ENCODE results near the gene A2ML1.

Gene A2ML1

GRCh38 chr12:8822298-8822697, at the start of gene A2ML1:
TSS of gene A2ML1 (plus strand) at chr12:8822621. CDS start at chr12:8822652, 31 bp downstream.
- Histone ChIP-seq H3K27me3 (no peaks in the 10 kb centered on the region), H3K36me3 (no peaks in the 10 kb centered on the region), H3K4me3 (no peak within 1 kb of the TSS), H3K27ac (no peak within 1 kb of the TSS), H3K4me1 (peaks cover 0 to 12% (median 0%) of the 10 kb centered on the region in 4 donors), H3K9me3 (no peaks in the 10 kb centered on the region)
- no peak for TF ChIP-seq CTCF (IDR thresholded peaks at IDR 0.05)
- no peak for DNase-seq
- intact Hi-C loops (cut with DNase I; ENCODE audit: low total_unique reads) = loop anchor here (2.0 kb wide), 1 partner anchor 139 kb away; no protein-coding TSS in a partner anchor

GRCh38 chr12:8773461-8773860, 49.0 kb upstream of the A2ML1 start:
- H3K27ac ChIP-seq = peak overlapping the region; percentile 9 to 17

GRCh38 chr12:8779281-8779680, 43.1 kb upstream of the A2ML1 start:
- intact Hi-C loops (cut with DNase I; ENCODE audit: low total_unique reads) = no loop called here

More at GRCh38 chr12:8773461-8773860, 49.0 kb upstream of the A2ML1 start:
- no peak for DNase-seq
- Histone ChIP-seq H3K27me3 (no peaks in the 10 kb centered on the region), H3K4me1 (peaks cover 0 to 65% (median 0%) of the 10 kb centered on the region in 4 donors), H3K4me3 (no peak overlapping the region), H3K9me3 (no peaks in the 10 kb centered on the region), H3K36me3 (peaks cover 0 to 3% (median 0%) of the 10 kb centered on the region in 3 donors)
- TF ChIP-seq CTCF (IDR thresholded peaks at IDR 0.05) = no peak
- intact Hi-C loops (cut with DNase I; ENCODE audit: low total_unique reads) = no loop called here

GRCh38 chr12:8779862-8780261, 42.6 kb upstream of the A2ML1 start:
- H3K4me1 ChIP-seq = peaks cover 0 to 53% (median 11%) of the 10 kb centered on the region in 4 donors
- intact Hi-C loops (cut with DNase I; ENCODE audit: low total_unique reads) = no loop called here
- H3K4me3 ChIP-seq = no peak overlapping the region
- no peak for DNase-seq
- no peak for TF ChIP-seq CTCF (IDR thresholded peaks at IDR 0.05)
- H3K27ac ChIP-seq = peak overlapping the region; percentile 66 to 72
- no peaks in the 10 kb centered on the region for H3K9me3 ChIP-seq
- peaks cover 12 to 15% (median 15%) of the 10 kb centered on the region in 3 donors for H3K36me3 ChIP-seq
- no peaks in the 10 kb centered on the region for H3K27me3 ChIP-seq

More at GRCh38 chr12:8779281-8779680, 43.1 kb upstream of the A2ML1 start:
- H3K4me1 ChIP-seq = peaks cover 0 to 53% (median 11%) of the 10 kb centered on the region in 4 donors
- no peak for DNase-seq
- H3K4me3 ChIP-seq = no peak overlapping the region
- no peak for TF ChIP-seq CTCF (IDR thresholded peaks at IDR 0.05)
- H3K27me3 ChIP-seq = no peaks in the 10 kb centered on the region
- no peaks in the 10 kb centered on the region for H3K9me3 ChIP-seq
- peaks cover 12 to 15% (median 15%) of the 10 kb centered on the region in 3 donors for H3K36me3 ChIP-seq
- H3K27ac ChIP-seq = peak overlapping the region; percentile 66 to 72

- H3K9me3 ChIP-seq = no peaks in the 10 kb centered on the region
- DNase-seq = no peak
- peaks cover 0 to 53% (median 11%) of the 10 kb centered on the region in 4 donors for H3K4me1 ChIP-seq
- TF ChIP-seq CTCF (IDR thresholded peaks at IDR 0.05) = peak; percentile 31 to 33
- intact Hi-C loops (cut with DNase I; ENCODE audit: low total_unique reads) = no loop called here
- H3K27ac ChIP-seq = peak overlapping the region; percentile 66 to 72
- H3K27me3 ChIP-seq = no peaks in the 10 kb centered on the region
- peaks cover 12 to 15% (median 15%) of the 10 kb centered on the region in 3 donors for H3K36me3 ChIP-seq
- no peak overlapping the region for H3K4me3 ChIP-seq
Measured at GRCh38 chr12:8780389-8780788, 42.0 kb upstream of the A2ML1 start.
